ENCODE measurements around the gene RASSF10. TPM values are rescaled to one million over a fixed set of nuclear protein-coding genes. Genes with fewer than 3 reads are reported as not detected.

Gene RASSF10
- total and polyA plus RNA-seq, 3 experiments from 2014 or later = not detected

- no peak overlapping the region for H3K4me3 Mint-ChIP-seq
- Histone ChIP-seq H3K9me3 (ENCODE audit: low read length) (no peaks in the 10 kb centered on the region), H3K4me3 (ENCODE audit: low read length) (no peak overlapping the region), H3K36me3 (ENCODE audit: insufficient read depth, low read length) (no peaks in the 10 kb centered on the region), H3K27me3 (ENCODE audit: insufficient read depth, low read length, poor library complexity, severe bottlenecking) (no peaks in the 10 kb centered on the region), H3K27ac (ENCODE audit: low read depth, low read length) (no peak overlapping the region), H3K4me1 (ENCODE audit: insufficient read depth, low read length) (no peaks in the 10 kb centered on the region)
- peaks cover 0 to 3% (median 0%) of the 10 kb centered on the region in 5 donors for H3K9me3 Mint-ChIP-seq
- no peak for DNase-seq
- POLR2A ChIA-PET = no interaction called here
- H3K27me3 Mint-ChIP-seq = peaks cover 11 to 32% of the 10 kb centered on the region in 2 donors
- H3K36me3 Mint-ChIP-seq = no peaks in the 10 kb centered on the region
- CTCF ChIA-PET = no interaction called here
- no peak overlapping the region for H3K27ac Mint-ChIP-seq
- no peaks in the 10 kb centered on the region for H3K4me1 Mint-ChIP-seq
These were observed 11.9 kb upstream of the RASSF10 start for GRCh38 chr11:12997168-12997567.

- no peaks in the 10 kb centered on the region for H3K36me3 ChIP-seq (ENCODE audit: insufficient read depth, low read length)
- no peak for DNase-seq
- H3K9me3 ChIP-seq (ENCODE audit: low read length) = no peaks in the 10 kb centered on the region
- H3K27me3 Mint-ChIP-seq = peaks cover 13 to 38% of the 10 kb centered on the region in 2 donors
- no peaks in the 10 kb centered on the region for H3K27me3 ChIP-seq (ENCODE audit: insufficient read depth, low read length, poor library complexity, severe bottlenecking)
- no peaks in the 10 kb centered on the region for H3K36me3 Mint-ChIP-seq
- no peak overlapping the region for H3K27ac ChIP-seq (ENCODE audit: low read depth, low read length)
- H3K4me1 ChIP-seq (ENCODE audit: insufficient read depth, low read length) = no peaks in the 10 kb centered on the region
- H3K9me3 Mint-ChIP-seq = peaks cover 0 to 3% (median 0%) of the 10 kb centered on the region in 5 donors
- H3K4me3 ChIP-seq (ENCODE audit: low read length) = no peak overlapping the region
- H3K4me1 Mint-ChIP-seq = no peaks in the 10 kb centered on the region
- no peak overlapping the region for H3K4me3 Mint-ChIP-seq
- no peak overlapping the region for H3K27ac Mint-ChIP-seq
- ChIA-PET POLR2A (no interaction called here), CTCF (no interaction called here)
These were observed 10.8 kb upstream of the RASSF10 start for GRCh38 chr11:12998336-12998735.

- no peaks in the 10 kb centered on the region for H3K27me3 ChIP-seq (ENCODE audit: insufficient read depth, low read length, poor library complexity, severe bottlenecking)
- H3K36me3 ChIP-seq (ENCODE audit: insufficient read depth, low read length) = no peaks in the 10 kb centered on the region
- DNase-seq = no peak
- no peaks in the 10 kb centered on the region for H3K4me1 Mint-ChIP-seq
- no peak overlapping the region for H3K4me3 ChIP-seq (ENCODE audit: low read length)
- H3K27ac Mint-ChIP-seq = no peak overlapping the region
- ChIA-PET POLR2A (no interaction called here), CTCF (no interaction called here)
- no peaks in the 10 kb centered on the region for H3K36me3 Mint-ChIP-seq
- no peak overlapping the region for H3K4me3 Mint-ChIP-seq
- no peaks in the 10 kb centered on the region for H3K4me1 ChIP-seq (ENCODE audit: insufficient read depth, low read length)
- no peaks in the 10 kb centered on the region for H3K9me3 ChIP-seq (ENCODE audit: low read length)
- H3K27me3 Mint-ChIP-seq = peaks cover 14 to 48% of the 10 kb centered on the region in 2 donors
- H3K9me3 Mint-ChIP-seq = peaks cover 0 to 3% (median 0%) of the 10 kb centered on the region in 5 donors
- no peak overlapping the region for H3K27ac ChIP-seq (ENCODE audit: low read depth, low read length)
These were observed 9.5 kb upstream of the RASSF10 start for GRCh38 chr11:12999597-12999996.

- no peaks in the 10 kb centered on the region for H3K36me3 Mint-ChIP-seq
- H3K36me3 ChIP-seq (ENCODE audit: insufficient read depth, low read length) = no peaks in the 10 kb centered on the region
- no peak overlapping the region for H3K4me3 ChIP-seq (ENCODE audit: low read length)
- H3K4me1 Mint-ChIP-seq = no peaks in the 10 kb centered on the region
- ChIA-PET POLR2A (no interaction called here), CTCF (no interaction called here)
- H3K27ac ChIP-seq (ENCODE audit: low read depth, low read length) = no peak overlapping the region
- H3K9me3 ChIP-seq (ENCODE audit: low read length) = no peaks in the 10 kb centered on the region
- peaks cover 14 to 51% of the 10 kb centered on the region in 2 donors for H3K27me3 Mint-ChIP-seq
- H3K27me3 ChIP-seq (ENCODE audit: insufficient read depth, low read length, poor library complexity, severe bottlenecking) = no peaks in the 10 kb centered on the region
- H3K9me3 Mint-ChIP-seq = peaks cover 0 to 3% (median 0%) of the 10 kb centered on the region in 5 donors
- no peak overlapping the region for H3K27ac Mint-ChIP-seq
- no peaks in the 10 kb centered on the region for H3K4me1 ChIP-seq (ENCODE audit: insufficient read depth, low read length)
- DNase-seq = no peak
- no peak overlapping the region for H3K4me3 Mint-ChIP-seq
These were observed 9.0 kb upstream of the RASSF10 start for GRCh38 chr11:13000116-13000515.

DNA sequence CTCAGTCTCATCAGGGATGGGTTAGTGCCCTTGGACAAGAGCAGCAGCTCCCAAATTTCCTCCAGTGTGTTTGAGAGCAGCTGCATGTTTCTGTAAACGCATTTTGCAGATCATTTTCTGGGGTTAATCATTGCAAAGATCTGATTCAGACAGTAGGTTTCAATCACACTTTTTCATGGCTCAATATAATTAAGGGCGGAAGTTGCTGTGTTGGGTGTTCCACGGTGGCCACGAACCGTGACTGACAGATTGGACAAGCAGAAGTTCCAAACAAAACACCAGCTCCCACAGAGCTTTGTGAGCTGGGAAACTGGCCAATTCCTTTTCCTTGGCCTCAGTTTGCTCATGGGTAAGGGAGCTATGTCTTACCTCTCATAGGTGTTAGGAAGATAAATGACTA is 8.4 kb upstream of the RASSF10 start:
- H3K27ac Mint-ChIP-seq = no peak overlapping the region
- peaks cover 0 to 3% (median 0%) of the 10 kb centered on the region in 5 donors for H3K9me3 Mint-ChIP-seq
- no peaks in the 10 kb centered on the region for H3K4me1 ChIP-seq (ENCODE audit: insufficient read depth, low read length)
- no peaks in the 10 kb centered on the region for H3K36me3 Mint-ChIP-seq
- peaks cover 15 to 53% of the 10 kb centered on the region in 2 donors for H3K27me3 Mint-ChIP-seq
- DNase-seq = no peak
- no peak overlapping the region for H3K4me3 Mint-ChIP-seq
- CTCF ChIA-PET = no interaction called here
- no peaks in the 10 kb centered on the region for H3K27me3 ChIP-seq (ENCODE audit: insufficient read depth, low read length, poor library complexity, severe bottlenecking)
- H3K4me3 ChIP-seq (ENCODE audit: low read length) = no peak overlapping the region
- no peaks in the 10 kb centered on the region for H3K4me1 Mint-ChIP-seq
- POLR2A ChIA-PET = no interaction called here
- H3K9me3 ChIP-seq (ENCODE audit: low read length) = no peaks in the 10 kb centered on the region
- no peak overlapping the region for H3K27ac ChIP-seq (ENCODE audit: low read depth, low read length)
- no peaks in the 10 kb centered on the region for H3K36me3 ChIP-seq (ENCODE audit: insufficient read depth, low read length)

GRCh38 chr11:13003736-13004493 is 5.2 kb upstream of the RASSF10 start:
- Histone ChIP-seq H3K27ac (ENCODE audit: low read depth, low read length) (no peak overlapping the region), H3K9me3 (ENCODE audit: low read length) (no peaks in the 10 kb centered on the region), H3K4me1 (ENCODE audit: insufficient read depth, low read length) (no peaks in the 10 kb centered on the region), H3K36me3 (ENCODE audit: insufficient read depth, low read length) (no peaks in the 10 kb centered on the region), H3K4me3 (ENCODE audit: low read length) (no peak overlapping the region), H3K27me3 (ENCODE audit: insufficient read depth, low read length, poor library complexity, severe bottlenecking) (peaks cover 15% of the 10 kb centered on the region)
- ChIA-PET CTCF (no interaction called here), POLR2A (no interaction called here)
- Mint-ChIP-seq H3K4me1 (peaks cover 0 to 4% (median 0%) of the 10 kb centered on the region in 3 donors), H3K36me3 (no peaks in the 10 kb centered on the region), H3K27ac (no peak overlapping the region), H3K4me3 (no peak overlapping the region), H3K27me3 (peaks cover 32 to 71% of the 10 kb centered on the region in 2 donors), H3K9me3 (no peaks in the 10 kb centered on the region)
- no peak for DNase-seq

GRCh38 chr11:13007182-13008060 is 1.7 kb upstream of the RASSF10 start:
- CTCF ChIA-PET = no interaction called here

GRCh38 chr11:13008061-13008435 is 1.1 kb upstream of the RASSF10 start:
- ChIA-PET POLR2A (interaction anchor here (0.5 kb wide), 1 partner anchor 79 kb away, joined by 4 read pairs; no protein-coding TSS in a partner anchor), CTCF (no interaction called here)
- H3K36me3 ChIP-seq (ENCODE audit: insufficient read depth, low read length) = no peaks in the 10 kb centered on the region
- no peaks in the 10 kb centered on the region for H3K4me1 ChIP-seq (ENCODE audit: insufficient read depth, low read length)
- Mint-ChIP-seq H3K36me3 (no peaks in the 10 kb centered on the region), H3K4me3 (no peak overlapping the region), H3K27ac (no peak overlapping the region), H3K9me3 (peaks cover 0 to 3% (median 0%) of the 10 kb centered on the region in 5 donors), H3K27me3 (peaks cover 40 to 75% of the 10 kb centered on the region in 2 donors), H3K4me1 (peaks cover 0 to 17% (median 1%) of the 10 kb centered on the region in 3 donors)
- peaks cover 15% of the 10 kb centered on the region for H3K27me3 ChIP-seq (ENCODE audit: insufficient read depth, low read length, poor library complexity, severe bottlenecking)
- no peak overlapping the region for H3K27ac ChIP-seq (ENCODE audit: low read depth, low read length)
- no peaks in the 10 kb centered on the region for H3K9me3 ChIP-seq (ENCODE audit: low read length)
- H3K4me3 ChIP-seq (ENCODE audit: low read length) = no peak overlapping the region
- no peak for DNase-seq

More at GRCh38 chr11:13007182-13008060, 1.7 kb upstream of the RASSF10 start:
- Mint-ChIP-seq H3K36me3 (no peaks in the 10 kb centered on the region), H3K9me3 (peaks cover 0 to 3% (median 0%) of the 10 kb centered on the region in 5 donors), H3K4me3 (no peak overlapping the region), H3K4me1 (peaks cover 0 to 13% (median 0%) of the 10 kb centered on the region in 3 donors), H3K27me3 (peaks cover 41 to 73% of the 10 kb centered on the region in 2 donors), H3K27ac (no peak overlapping the region)
- no peak overlapping the region for H3K27ac ChIP-seq (ENCODE audit: low read depth, low read length)
- peaks cover 15% of the 10 kb centered on the region for H3K27me3 ChIP-seq (ENCODE audit: insufficient read depth, low read length, poor library complexity, severe bottlenecking)
- no peaks in the 10 kb centered on the region for H3K4me1 ChIP-seq (ENCODE audit: insufficient read depth, low read length)
- H3K9me3 ChIP-seq (ENCODE audit: low read length) = no peaks in the 10 kb centered on the region
- H3K4me3 ChIP-seq (ENCODE audit: low read length) = no peak overlapping the region
- no peak for DNase-seq
- POLR2A ChIA-PET = interaction anchor here (0.5 kb wide), 1 partner anchor 79 kb away, joined by 4 read pairs; no protein-coding TSS in a partner anchor
- H3K36me3 ChIP-seq (ENCODE audit: insufficient read depth, low read length) = no peaks in the 10 kb centered on the region
